ENCODE measurements around the gene TGFBI.

The TGFBI gene

GRCh38 chr5:136022965-136023364 is 5.8 kb upstream of the TGFBI start:
- no peak for TF ChIP-seq CTCF (IDR thresholded peaks at IDR 0.05; ENCODE audit: borderline replicate concordance, insufficient read depth, low read depth, low read length)

GRCh38 chr5:136023958-136024541 is 4.7 kb upstream of the TGFBI start:
- no peak for TF ChIP-seq CTCF (IDR thresholded peaks at IDR 0.05; ENCODE audit: borderline replicate concordance, insufficient read depth, low read depth, low read length)
- no peak overlapping the region for H3K4me3 ChIP-seq (ENCODE audit: low read depth, low read length)

More at GRCh38 chr5:136022965-136023364, 5.8 kb upstream of the TGFBI start:
- no peak overlapping the region for H3K4me3 ChIP-seq (ENCODE audit: low read depth, low read length)

GRCh38 chr5:136025900-136026299 is 2.9 kb upstream of the TGFBI start:
- TF ChIP-seq CTCF (IDR thresholded peaks at IDR 0.05; ENCODE audit: borderline replicate concordance, insufficient read depth, low read depth, low read length), result no peak
- H3K4me3 ChIP-seq (ENCODE audit: low read depth, low read length), result no peak overlapping the region

- no peak for TF ChIP-seq CTCF (IDR thresholded peaks at IDR 0.05; ENCODE audit: borderline replicate concordance, insufficient read depth, low read depth, low read length)
These were observed 2.2 kb upstream of the TGFBI start for GRCh38 chr5:136026636-136027035.

GRCh38 chr5:136027311-136027710 is 1.5 kb upstream of the TGFBI start:
- no peak for TF ChIP-seq CTCF (IDR thresholded peaks at IDR 0.05; ENCODE audit: borderline replicate concordance, insufficient read depth, low read depth, low read length)
- H3K4me3 ChIP-seq (ENCODE audit: low read depth, low read length), result no peak overlapping the region

More at GRCh38 chr5:136026636-136027035, 2.2 kb upstream of the TGFBI start:
- no peak overlapping the region for H3K4me3 ChIP-seq (ENCODE audit: low read depth, low read length)

GRCh38 chr5:136028090-136028489 is 698 bp upstream of the TGFBI start:
- H3K4me3 ChIP-seq (ENCODE audit: low read depth, low read length), result no peak overlapping the region
- TF ChIP-seq CTCF (IDR thresholded peaks at IDR 0.05; ENCODE audit: borderline replicate concordance, insufficient read depth, low read depth, low read length), result no peak

GRCh38 chr5:136030252-136030651 is 1.5 kb downstream of the TGFBI start:
- no peak for TF ChIP-seq CTCF (IDR thresholded peaks at IDR 0.05; ENCODE audit: borderline replicate concordance, insufficient read depth, low read depth, low read length)
- H3K4me3 ChIP-seq (ENCODE audit: low read depth, low read length), result no peak overlapping the region

Measured in GM12875 (cell line).